ENCODE measurements around the gene STX18. TPM values are rescaled to one million over a fixed set of nuclear protein-coding genes. Genes with fewer than 3 reads are reported as not detected.

Gene STX18
- total and polyA plus RNA-seq, 2 of the 13 experiments (the other 11 are each of a cell fraction or from before 2014, with no cell fraction given), result 23.9 to 37.1 TPM

DNA sequence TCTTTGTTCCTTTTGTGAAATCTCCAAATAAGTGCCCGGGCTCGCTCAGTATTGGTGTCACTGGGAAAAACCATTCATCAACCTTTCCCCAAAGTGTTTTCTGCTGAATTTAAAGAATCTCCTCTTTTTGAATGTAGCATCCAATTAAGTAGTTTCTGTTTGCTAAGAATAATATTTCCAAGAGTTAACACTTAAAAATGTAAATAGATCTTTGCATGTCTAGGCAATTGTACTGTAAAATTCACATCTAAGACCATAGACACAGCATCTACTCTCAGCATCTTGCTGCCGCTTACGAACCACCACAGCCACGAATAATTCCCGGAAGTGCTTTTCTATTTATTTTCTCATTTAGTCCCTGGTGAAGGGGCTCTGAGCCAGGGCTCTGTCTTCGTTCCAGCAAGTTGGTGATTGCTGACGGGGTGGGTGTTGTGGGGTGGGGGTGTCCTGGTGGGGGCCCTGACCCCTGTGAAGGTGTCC, 153.5 kb downstream of the STX18 start:
- in situ Hi-C loops (cut with HindIII; ENCODE audit: extremely low pct_ligation_motif_present, low pct_unique_long_range_greater_than_20kb), result no loop called here
- DNase-seq (ENCODE audit: low spot score) (no peak), FAIRE-seq (no peak), ATAC-seq (no peak)
- H3K4me3 ChIP-seq (replicated peaks in 1 of 3; ENCODE audit: insufficient read depth in 1 of 3, low read depth in 2 of 3, low read length in 3 of 3), result no peak overlapping the region
- peaks cover 18 to 97% of the 10 kb centered on the region in 2 experiments for H3K27me3 ChIP-seq (ENCODE audit: control insufficient read depth in 1 of 2, insufficient read depth in 2 of 2, low read length in 2 of 2)
- intact Hi-C loops (cut with micrococcal nuclease; ENCODE audit: unreplicated experiment), result no loop called here
- no peak for TF ChIP-seq RFX5 (IDR thresholded peaks at IDR 0.05; ENCODE audit: low read depth, low read length)
- TF ChIP-seq, protein P1, sequence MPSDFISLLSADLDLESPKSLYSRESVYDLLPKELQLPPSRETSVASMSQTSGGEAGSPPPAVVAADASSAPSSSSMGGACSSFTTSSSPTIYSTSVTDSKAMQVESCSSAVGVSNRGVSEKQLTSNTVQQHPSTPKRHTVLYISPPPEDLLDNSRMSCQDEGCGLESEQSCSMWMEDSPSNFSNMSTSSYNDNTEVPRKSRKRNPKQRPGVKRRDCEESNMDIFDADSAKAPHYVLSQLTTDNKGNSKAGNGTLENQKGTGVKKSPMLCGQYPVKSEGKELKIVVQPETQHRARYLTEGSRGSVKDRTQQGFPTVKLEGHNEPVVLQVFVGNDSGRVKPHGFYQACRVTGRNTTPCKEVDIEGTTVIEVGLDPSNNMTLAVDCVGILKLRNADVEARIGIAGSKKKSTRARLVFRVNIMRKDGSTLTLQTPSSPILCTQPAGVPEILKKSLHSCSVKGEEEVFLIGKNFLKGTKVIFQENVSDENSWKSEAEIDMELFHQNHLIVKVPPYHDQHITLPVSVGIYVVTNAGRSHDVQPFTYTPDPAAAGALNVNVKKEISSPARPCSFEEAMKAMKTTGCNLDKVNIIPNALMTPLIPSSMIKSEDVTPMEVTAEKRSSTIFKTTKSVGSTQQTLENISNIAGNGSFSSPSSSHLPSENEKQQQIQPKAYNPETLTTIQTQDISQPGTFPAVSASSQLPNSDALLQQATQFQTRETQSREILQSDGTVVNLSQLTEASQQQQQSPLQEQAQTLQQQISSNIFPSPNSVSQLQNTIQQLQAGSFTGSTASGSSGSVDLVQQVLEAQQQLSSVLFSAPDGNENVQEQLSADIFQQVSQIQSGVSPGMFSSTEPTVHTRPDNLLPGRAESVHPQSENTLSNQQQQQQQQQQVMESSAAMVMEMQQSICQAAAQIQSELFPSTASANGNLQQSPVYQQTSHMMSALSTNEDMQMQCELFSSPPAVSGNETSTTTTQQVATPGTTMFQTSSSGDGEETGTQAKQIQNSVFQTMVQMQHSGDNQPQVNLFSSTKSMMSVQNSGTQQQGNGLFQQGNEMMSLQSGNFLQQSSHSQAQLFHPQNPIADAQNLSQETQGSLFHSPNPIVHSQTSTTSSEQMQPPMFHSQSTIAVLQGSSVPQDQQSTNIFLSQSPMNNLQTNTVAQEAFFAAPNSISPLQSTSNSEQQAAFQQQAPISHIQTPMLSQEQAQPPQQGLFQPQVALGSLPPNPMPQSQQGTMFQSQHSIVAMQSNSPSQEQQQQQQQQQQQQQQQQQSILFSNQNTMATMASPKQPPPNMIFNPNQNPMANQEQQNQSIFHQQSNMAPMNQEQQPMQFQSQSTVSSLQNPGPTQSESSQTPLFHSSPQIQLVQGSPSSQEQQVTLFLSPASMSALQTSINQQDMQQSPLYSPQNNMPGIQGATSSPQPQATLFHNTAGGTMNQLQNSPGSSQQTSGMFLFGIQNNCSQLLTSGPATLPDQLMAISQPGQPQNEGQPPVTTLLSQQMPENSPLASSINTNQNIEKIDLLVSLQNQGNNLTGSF (CRISPR knock-in tag; IDR thresholded peaks at IDR 0.05), result no peak
- TF ChIP-seq MZF1 (CRISPR knock-in tag; IDR thresholded peaks at IDR 0.05; ENCODE audit: borderline replicate concordance), result no peak
- TF ChIP-seq GATAD2A (CRISPR knock-in tag; IDR thresholded peaks at IDR 0.05), result no peak
- no peak for TF ChIP-seq ZNF652 (CRISPR knock-in tag; IDR thresholded peaks at IDR 0.05; ENCODE audit: borderline replicate concordance, low read depth)
- no peak for TF ChIP-seq NFE2L2 (IDR thresholded peaks at IDR 0.05; ENCODE audit: low read length)
- no peak for TF ChIP-seq ZSCAN22 (CRISPR knock-in tag; IDR thresholded peaks at IDR 0.05)
- no peak for TF ChIP-seq SAP130 (CRISPR knock-in tag; IDR thresholded peaks at IDR 0.05; ENCODE audit: low read depth)
- TF ChIP-seq, protein P2, sequence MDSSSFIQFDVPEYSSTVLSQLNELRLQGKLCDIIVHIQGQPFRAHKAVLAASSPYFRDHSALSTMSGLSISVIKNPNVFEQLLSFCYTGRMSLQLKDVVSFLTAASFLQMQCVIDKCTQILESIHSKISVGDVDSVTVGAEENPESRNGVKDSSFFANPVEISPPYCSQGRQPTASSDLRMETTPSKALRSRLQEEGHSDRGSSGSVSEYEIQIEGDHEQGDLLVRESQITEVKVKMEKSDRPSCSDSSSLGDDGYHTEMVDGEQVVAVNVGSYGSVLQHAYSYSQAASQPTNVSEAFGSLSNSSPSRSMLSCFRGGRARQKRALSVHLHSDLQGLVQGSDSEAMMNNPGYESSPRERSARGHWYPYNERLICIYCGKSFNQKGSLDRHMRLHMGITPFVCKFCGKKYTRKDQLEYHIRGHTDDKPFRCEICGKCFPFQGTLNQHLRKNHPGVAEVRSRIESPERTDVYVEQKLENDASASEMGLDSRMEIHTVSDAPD (CRISPR knock-in tag; IDR thresholded peaks at IDR 0.05), result no peak
- TF ChIP-seq ZNF615 (CRISPR knock-in tag; IDR thresholded peaks at IDR 0.05; ENCODE audit: borderline replicate concordance), result no peak
- TF ChIP-seq TP53 (CRISPR knock-in tag; conservative IDR thresholded peaks at IDR 0.05), result no peak
- TF ChIP-seq FIP1L1 (IDR thresholded peaks at IDR 0.05; ENCODE audit: borderline replicate concordance, insufficient read depth, low read depth, low read length), result no peak
- TF ChIP-seq GATA4 (IDR thresholded peaks at IDR 0.05; ENCODE audit: borderline replicate concordance, low read depth), result no peak
- TF ChIP-seq ZNF782 (CRISPR knock-in tag; IDR thresholded peaks at IDR 0.05; ENCODE audit: borderline replicate concordance), result no peak
- POLR2A ChIA-PET, result no interaction called here
- no peak overlapping the region; the same call in 1 of the 2 replicates for H3K4me2 ChIP-seq (ENCODE audit: low read depth, low read length)
- no peak overlapping the region for H3K9ac ChIP-seq (ENCODE audit: insufficient read depth, low read depth, low read length)
- CTCF ChIA-PET (ENCODE audit: low intra/inter-chr PET ratio, low total read pairs), result no interaction called here
- no peaks in the 10 kb centered on the region for H3K36me3 ChIP-seq (replicated peaks in 1 of 2; ENCODE audit: control insufficient read depth in 1 of 2, insufficient read depth in 2 of 2, low read length in 2 of 2)
- no peak overlapping the region for H3K27ac ChIP-seq (ENCODE audit: extremely low read length, insufficient read depth, low read length)
- no peaks in the 10 kb centered on the region for H4K20me1 ChIP-seq (ENCODE audit: insufficient read depth, low read length)
- no peaks in the 10 kb centered on the region for H3K9me3 ChIP-seq (ENCODE audit: low read length)
- no peak overlapping the region for H2AFZ ChIP-seq (ENCODE audit: low read length)
- 11% methylated on average over 8 of the region's 8 CpGs for WGBS (ENCODE audit: low lambda C conversion rate)
- BruUV-seq (replicated peaks), result no TSS peak
- no peaks in the 10 kb centered on the region for H3K4me1 ChIP-seq (ENCODE audit: insufficient read depth, low read length)
- no peaks in the 10 kb centered on the region for H3K79me2 ChIP-seq (ENCODE audit: insufficient read depth, low read length)

Data from HepG2 (cell line).